Tibial nerve (tissue), 4 donors: ENCODE results near the gene ANKAR. TPM values are rescaled to one million over a fixed set of nuclear protein-coding genes. Genes with fewer than 3 reads are reported as not detected.
A peak's percentile ranks its signal among the peaks of the same experiment; 100 is the strongest.
"Not testable (repeated sequence)": the region's sequence is repeated elsewhere in the genome, so short reads cannot be mapped to it uniquely, and the experiment has no call there.

Source experiments
- DNase-seq, 2 donors: peaks; one replicate each; pipeline ENCODE4 v3.0.0-alpha.2; 2019; ENCODE audit warnings: low spot score in 2 of 2
- H3K27ac ChIP-seq, 4 donors: fragments of 200-600 bp; sonication (generic) in 3 of 4; one replicate each; pipeline ENCODE4 v1.5.1; 2017 to 2019; ENCODE audit warnings: mild to moderate bottlenecking in 1 of 4
- H3K27me3 ChIP-seq, 2 donors: fragments of 200-600 bp; sonication (generic) in 1 of 2; one replicate each; pipeline versions ENCODE4 v1.5.1 to v1.6.0; 2017 to 2019
- H3K36me3 ChIP-seq, 3 donors: fragments of 200-600 bp; sonication (generic); one replicate each; pipeline ENCODE4 v1.5.1; 2018 to 2019
- H3K4me1 ChIP-seq, 4 donors: fragments of 200-600 bp; sonication (generic) in 3 of 4; one replicate each; pipeline ENCODE4 v1.5.1; 2017 to 2019
- H3K4me3 ChIP-seq, 4 donors: fragments of 200-600 bp; sonication (generic) in 3 of 4; one replicate each; pipeline ENCODE4 v1.5.1; 2017 to 2019; ENCODE audit warnings: mild to moderate bottlenecking in 1 of 4, moderate library complexity in 1 of 4
- H3K9me3 ChIP-seq, 4 donors: fragments of 200-600 bp; sonication (generic) in 3 of 4; one replicate each; pipeline ENCODE4 v1.5.1; 2017 to 2019
- CTCF ChIP-seq, 5 experiments: fragments of 200-600 bp in 3 of 5; fragments of 450-650 bp in 2 of 5; sonication (generic) in 3 of 5; IDR thresholded peaks; one replicate each; pipeline ENCODE4 v1.5.1; 2016 to 2019; ENCODE audit warnings: antibody characterized with exemption in 5 of 5, mild to moderate bottlenecking in 3 of 5, moderate library complexity in 2 of 5
- EP300 ChIP-seq, 2 donors: sonication (generic); formaldehyde crosslinking; IDR thresholded peaks; one replicate each; pipeline ENCODE4 v1.6.1; 2017; ENCODE audit warnings: antibody characterized with exemption in 2 of 2, mild to moderate bottlenecking in 1 of 2
- POLR2A ChIP-seq, 2 donors: fragments of 450-650 bp; IDR thresholded peaks; one replicate each; pipeline ENCODE4 v1.6.1; 2017; ENCODE audit warnings: antibody characterized with exemption in 2 of 2, mild to moderate bottlenecking in 2 of 2, moderate library complexity in 2 of 2
- WGBS, 2 donors: methylation state at CpG; one replicate each; pipeline ENCODE4 v1.1.5; 2018; 5-methylcytosine and 5-hydroxymethylcytosine counted together
- total RNA-seq, 4 donors: library from RNA; depleted of rRNA; stranded (reverse); fragments of >200 nt; gene quantifications; one replicate each; pipeline ENCODE4 v1.1.0, GENCODE V29; 2016

ANKAR gene
- total RNA-seq, 4 donors from 2014 or later: 14.9 to 38.8 (median 27.8) TPM

GRCh38 chr2:189698020-189698887 lies 23.8 kb downstream of the ANKAR start:
- no peak overlapping the region for H3K4me3 ChIP-seq

GRCh38 chr2:189700681-189701080 lies 26.2 kb downstream of the ANKAR start:
- TF ChIP-seq POLR2A (IDR thresholded peaks at IDR 0.05) (no peak), EP300 (IDR thresholded peaks at IDR 0.05) (no peak), CTCF (IDR thresholded peaks at IDR 0.05) (no peak)
- Histone ChIP-seq H3K4me3 (no peak overlapping the region), H3K27me3 (no peaks in the 10 kb centered on the region), H3K27ac (no peak overlapping the region), H3K4me1 (peaks cover 0 to 6% (median 0%) of the 10 kb centered on the region in 4 donors), H3K9me3 (no peaks in the 10 kb centered on the region), H3K36me3 (peaks cover 0 to 16% (median 0%) of the 10 kb centered on the region in 3 donors)
- no peak for DNase-seq
- 50% methylated on average over 2 of the region's 2 CpGs for WGBS, 2 donors

More at GRCh38 chr2:189698020-189698887, 23.8 kb downstream of the ANKAR start:
- peaks cover 0 to 21% (median 0%) of the 10 kb centered on the region in 3 donors for H3K36me3 ChIP-seq
- no peaks in the 10 kb centered on the region for H3K9me3 ChIP-seq
- peak in 1 of 2 donors; percentile 88 for DNase-seq
- H3K4me1 ChIP-seq: peaks cover 0 to 6% (median 0%) of the 10 kb centered on the region in 4 donors
- peak overlapping the region in 1 of 4 donors; percentile 29 for H3K27ac ChIP-seq
- H3K27me3 ChIP-seq: no peaks in the 10 kb centered on the region
- TF ChIP-seq CTCF (IDR thresholded peaks at IDR 0.05) (peak; percentile 40 to 63 (median 57)), POLR2A (IDR thresholded peaks at IDR 0.05) (no peak)
- 30 to 36% methylated on average over 6 of the region's 6 CpGs for WGBS, 2 donors

- TF ChIP-seq POLR2A (IDR thresholded peaks at IDR 0.05) (no peak), CTCF (IDR thresholded peaks at IDR 0.05) (no peak), EP300 (IDR thresholded peaks at IDR 0.05) (no peak)
- Histone ChIP-seq H3K4me3 (no peak overlapping the region), H3K27ac (no peak overlapping the region), H3K36me3 (peaks cover 0 to 28% (median 0%) of the 10 kb centered on the region in 3 donors), H3K27me3 (no peaks in the 10 kb centered on the region), H3K9me3 (no peaks in the 10 kb centered on the region), H3K4me1 (peaks cover 0 to 6% (median 0%) of the 10 kb centered on the region in 4 donors)
- no peak for DNase-seq
Measured at GRCh38 chr2:189702071-189702470, 27.6 kb downstream of the ANKAR start.

DNA sequence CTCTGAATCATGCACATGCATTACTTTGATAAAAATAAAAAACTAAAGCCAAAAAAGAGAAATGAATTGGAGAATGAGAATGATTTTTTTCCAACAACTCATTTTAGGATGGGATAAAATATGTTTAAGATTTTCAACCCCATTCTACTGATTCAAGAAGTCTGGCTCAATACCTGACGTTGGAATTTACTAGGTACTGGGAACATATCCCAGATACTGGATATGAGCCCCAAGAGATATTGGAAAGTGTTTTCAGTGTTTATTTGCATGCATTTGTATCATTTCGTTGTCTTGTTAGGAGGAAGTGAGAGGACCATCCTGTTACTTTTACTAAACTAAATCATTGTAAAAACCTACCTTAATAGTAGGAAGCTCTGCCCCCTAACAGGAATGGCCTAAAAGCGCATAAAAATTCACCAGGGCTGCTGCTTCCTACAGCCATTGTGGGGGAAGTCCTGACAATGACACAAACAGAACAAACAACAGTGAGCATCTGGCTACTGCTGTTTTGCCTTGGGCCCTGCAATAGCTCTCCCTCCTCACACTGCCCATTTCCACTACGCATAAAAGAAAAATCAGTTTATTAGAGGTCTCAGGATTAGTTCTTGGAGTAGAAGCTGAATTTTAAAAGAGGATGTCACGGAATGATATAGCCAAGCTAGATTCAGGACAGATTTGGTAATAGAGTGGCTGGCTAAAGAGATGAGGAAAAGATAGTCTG lies 35.2 kb downstream of the ANKAR start:
- WGBS, 2 donors: 73 to 81% methylated on average over 5 of the region's 5 CpGs
- no peak for DNase-seq
- Histone ChIP-seq H3K4me1 (no peaks in the 10 kb centered on the region), H3K4me3 (no peak overlapping the region), H3K36me3 (peaks cover 0 to 48% (median 0%) of the 10 kb centered on the region in 3 donors), H3K27ac (no peak overlapping the region), H3K27me3 (no peaks in the 10 kb centered on the region), H3K9me3 (no peaks in the 10 kb centered on the region)
- no peak for TF ChIP-seq CTCF (IDR thresholded peaks at IDR 0.05)

GRCh38 chr2:189717593-189717992 lies 43.1 kb downstream of the ANKAR start:
- not testable (repeated sequence) for DNase-seq, H3K27ac ChIP-seq, H3K4me3 ChIP-seq, H3K9me3 ChIP-seq, H3K4me1 ChIP-seq, H3K27me3 ChIP-seq
- 74 to 88% methylated on average over 1 of the region's 1 CpG for WGBS, 2 donors
- peaks cover 0 to 31% (median 0%) of the 10 kb centered on the region in 3 donors for H3K36me3 ChIP-seq
